SU-DHL-6 (cell line): ENCODE results near the gene KRT14.
"Not testable (repeated sequence)": the region's sequence is repeated elsewhere in the genome, so short reads cannot be mapped to it uniquely, and the experiment has no call there.

Experiments used
- H2AFZ ChIP-seq: fragments of 200-600 bp; sonication (generic); 2 replicates; pipeline ENCODE4 v1.6.1; 2014; ENCODE audit warnings: low read depth, mild to moderate bottlenecking, moderate library complexity, mixed read lengths, antibody characterized with exemption, low read length; ENCODE audit not compliant: severe bottlenecking
- H3F3A ChIP-seq: fragments of 200-600 bp; shearing (Covaris generic); 2 replicates; pipeline ENCODE4 v1.6.0; 2016; ENCODE audit warnings: antibody characterized with exemption, mild to moderate bottlenecking; ENCODE audit not compliant: insufficient read depth
- H3K27ac ChIP-seq: fragments of 200-600 bp; sonication (generic); 2 replicates; pipeline ENCODE4 v1.5.1; 2016; ENCODE audit warnings: low read depth, mild to moderate bottlenecking, low read length, moderate library complexity, mixed read lengths
- H3K27me3 ChIP-seq: fragments of 200-600 bp; sonication (generic), shearing (Covaris generic); 2 replicates; pipeline ENCODE4 v1.6.0; 2014; ENCODE audit warnings: mild to moderate bottlenecking, low read length
- H3K36me3 ChIP-seq: fragments of 200-600 bp; sonication (generic); 2 replicates; pipeline ENCODE4 v1.6.1; 2014; ENCODE audit warnings: mild to moderate bottlenecking, low read length, mixed read lengths
- H3K4me2 ChIP-seq: fragments of 300-600, 200-600 bp; shearing (Covaris generic), sonication (generic); 2 replicates; pipeline ENCODE4 v1.6.0; 2014; ENCODE audit warnings: low read length, low read depth, mild to moderate bottlenecking; ENCODE audit not compliant: poor library complexity, severe bottlenecking
- H3K4me3 ChIP-seq: fragments of 200-600 bp; sonication (generic); 2 replicates; pipeline ENCODE4 v1.5.1; 2014; ENCODE audit warnings: antibody characterized with exemption, low read length, mild to moderate bottlenecking, mixed read lengths; ENCODE audit not compliant: insufficient read depth, poor library complexity, severe bottlenecking
- H3K79me2 ChIP-seq: fragments of 200-600 bp; sonication (generic); 2 replicates; pipeline ENCODE4 v1.6.1; 2014; ENCODE audit warnings: mild to moderate bottlenecking, low read length, moderate library complexity; ENCODE audit not compliant: insufficient read depth
- H3K9ac ChIP-seq: fragments of 200-600 bp; sonication (generic); 2 replicates; pipeline ENCODE4 v1.7.0; 2014; ENCODE audit warnings: mild to moderate bottlenecking, low read length
- H3K9me2 ChIP-seq: fragments of 200-600 bp; sonication (generic); replicated peaks from 2 replicates; pipeline ENCODE4 v1.6.1; 2014; ENCODE audit warnings: low read length; ENCODE audit not compliant: insufficient read depth
- H3K9me3 ChIP-seq: fragments of 200-600 bp; sonication (generic); 2 replicates; pipeline ENCODE4 v1.6.1; 2014; ENCODE audit warnings: low read length, mixed read lengths; ENCODE audit not compliant: insufficient read depth
- H4K20me1 ChIP-seq: fragments of 200-600 bp; sonication (generic); 2 replicates; pipeline ENCODE4 v1.6.1; 2014; ENCODE audit warnings: low read depth, mild to moderate bottlenecking, antibody characterized with exemption, low read length, moderate library complexity, mixed read lengths
- CTCF ChIP-seq: fragments of 200-600 bp; sonication (generic); IDR thresholded peaks from one replicate; pipeline ENCODE4 v1.5.1; 2017; ENCODE audit warnings: antibody characterized with exemption, mild to moderate bottlenecking, low read length, moderate library complexity; ENCODE audit not compliant: insufficient read depth, poor library complexity, severe bottlenecking
- EZH2phosphoT487 ChIP-seq: fragments of 200-600 bp; sonication (generic), shearing (Covaris generic); conservative IDR thresholded peaks from 2 replicates; pipeline ENCODE4 v1.6.1; 2018; ENCODE audit warnings: mild to moderate bottlenecking, antibody characterized with exemption, low read length, moderate library complexity, mixed read lengths

KRT14 gene

DNA sequence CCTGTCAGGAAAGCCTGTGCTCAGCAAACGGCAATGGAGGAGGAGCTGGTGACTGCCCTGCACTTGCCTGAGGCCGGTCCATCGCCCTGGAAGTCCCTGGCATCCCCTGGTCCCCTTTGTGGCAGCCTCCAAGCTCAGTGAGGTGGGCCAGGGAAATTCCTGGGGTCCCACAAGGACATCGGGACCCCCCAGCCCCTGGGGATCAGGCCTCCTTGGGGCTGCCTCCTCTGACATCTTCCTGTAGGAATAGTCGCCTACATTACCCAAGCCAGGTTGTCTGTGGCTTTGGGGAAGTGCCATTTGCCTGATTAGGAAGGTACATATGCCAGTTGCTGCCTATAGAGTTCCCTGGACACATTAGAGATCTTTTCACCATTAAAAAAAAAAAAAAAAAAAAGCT is 7.7 kb downstream of the KRT14 start:
- H3K4me2 ChIP-seq = peak overlapping the region; percentile 34
- no peaks in the 10 kb centered on the region for H3K79me2 ChIP-seq
- H4K20me1 ChIP-seq = no peaks in the 10 kb centered on the region
- TF ChIP-seq EZH2phosphoT487 (no peak), CTCF (no peak)
- no peaks in the 10 kb centered on the region for H3K9me3 ChIP-seq
- H3K27ac ChIP-seq = no peak overlapping the region
- H3K9ac ChIP-seq = no peak overlapping the region
- H2AFZ ChIP-seq = peak overlapping the region; percentile 52
- H3K27me3 ChIP-seq = no peaks in the 10 kb centered on the region
- no peak overlapping the region for H3K4me3 ChIP-seq
- no peaks in the 10 kb centered on the region for H3K9me2 ChIP-seq
- H3K36me3 ChIP-seq = no peaks in the 10 kb centered on the region
- no peaks in the 10 kb centered on the region for H3F3A ChIP-seq

DNA sequence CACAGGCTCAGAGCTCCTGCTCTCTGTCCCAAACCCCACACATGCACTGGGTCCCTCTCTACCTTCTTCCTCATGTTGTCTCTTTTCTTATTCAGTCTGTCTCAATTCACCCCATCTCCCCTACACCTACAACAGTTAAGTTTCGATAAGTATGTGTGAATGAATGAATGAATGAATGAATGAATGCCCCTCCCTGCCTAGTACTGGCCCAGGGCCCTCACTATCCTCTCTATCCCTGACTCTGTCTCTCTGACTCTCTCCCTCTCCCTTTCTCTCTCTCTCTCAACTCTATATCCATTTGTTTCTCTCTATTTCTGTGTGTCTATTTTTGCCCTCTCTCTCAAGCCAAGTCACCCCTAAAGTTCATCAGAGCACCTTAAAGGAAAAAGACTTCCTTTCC is 8.2 kb downstream of the KRT14 start:
- Histone ChIP-seq H3K27ac (no peak overlapping the region), H3K27me3 (no peaks in the 10 kb centered on the region), H3K4me3 (no peak overlapping the region), H3K4me2 (no peak overlapping the region), H3F3A (no peaks in the 10 kb centered on the region), H4K20me1 (no peaks in the 10 kb centered on the region), H3K79me2 (no peaks in the 10 kb centered on the region), H2AFZ (no peak overlapping the region), H3K9me3 (no peaks in the 10 kb centered on the region), H3K36me3 (no peaks in the 10 kb centered on the region), H3K9ac (no peak overlapping the region), H3K9me2 (no peaks in the 10 kb centered on the region)
- no peak for TF ChIP-seq EZH2phosphoT487
- TF ChIP-seq CTCF = no peak

GRCh38 chr17:41576740-41577139 is 10.0 kb downstream of the KRT14 start:
- H2AFZ ChIP-seq, H3K9me2 ChIP-seq, H3K9ac ChIP-seq, H3K9me3 ChIP-seq, H3K27me3 ChIP-seq, H3K79me2 ChIP-seq, H3F3A ChIP-seq, H3K36me3 ChIP-seq, H4K20me1 ChIP-seq, H3K4me2 ChIP-seq, H3K27ac ChIP-seq, H3K4me3 ChIP-seq: not testable (repeated sequence)

GRCh38 chr17:41575336-41575735 is 11.4 kb downstream of the KRT14 start:
- Histone ChIP-seq H3K27ac (no peak overlapping the region), H3K79me2 (no peaks in the 10 kb centered on the region), H3F3A (no peaks in the 10 kb centered on the region), H3K9me2 (no peaks in the 10 kb centered on the region), H3K4me2 (no peak overlapping the region), H3K36me3 (no peaks in the 10 kb centered on the region), H4K20me1 (no peaks in the 10 kb centered on the region), H3K9ac (no peak overlapping the region), H3K27me3 (no peaks in the 10 kb centered on the region), H3K9me3 (no peaks in the 10 kb centered on the region), H3K4me3 (no peak overlapping the region), H2AFZ (no peak overlapping the region)
- TF ChIP-seq CTCF = no peak
- no peak for TF ChIP-seq EZH2phosphoT487
